ENCODE results near the gene ZNF32.
"Not testable (repeated sequence)": the region's sequence is repeated elsewhere in the genome, so short reads cannot be mapped to it uniquely, and the experiment has no call there.

Gene ZNF32

DNA sequence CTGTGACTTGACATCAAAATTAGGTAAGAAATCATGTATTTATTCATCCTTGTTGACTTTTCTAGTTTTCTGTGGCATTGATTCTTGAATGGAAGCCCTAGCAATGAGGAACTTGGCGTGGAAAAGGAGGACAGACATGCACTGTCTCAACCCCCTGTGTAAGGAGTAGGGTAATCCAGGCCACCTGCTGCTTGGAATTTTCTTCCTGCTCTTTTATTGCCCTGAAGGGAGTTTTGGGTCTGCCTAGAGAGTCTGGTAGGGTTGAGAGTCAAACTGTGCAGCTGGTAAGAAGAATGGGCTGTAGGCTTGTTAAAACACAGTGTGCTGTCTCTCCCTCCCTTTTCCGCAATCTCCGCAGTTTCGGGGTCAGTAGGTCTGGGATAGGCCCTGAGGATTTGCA, 19.7 kb downstream of the ZNF32 start:
- DNase-seq (ENCODE audit: low read depth in 2 of 2): no peak

GRCh38 chr10:43627942-43628341, 20.7 kb downstream of the ZNF32 start:
- DNase-seq (ENCODE audit: low read depth in 2 of 2): no peak

GRCh38 chr10:43623351-43623750, 25.3 kb downstream of the ZNF32 start:
- no peak for DNase-seq (ENCODE audit: low read depth in 2 of 2)

DNA sequence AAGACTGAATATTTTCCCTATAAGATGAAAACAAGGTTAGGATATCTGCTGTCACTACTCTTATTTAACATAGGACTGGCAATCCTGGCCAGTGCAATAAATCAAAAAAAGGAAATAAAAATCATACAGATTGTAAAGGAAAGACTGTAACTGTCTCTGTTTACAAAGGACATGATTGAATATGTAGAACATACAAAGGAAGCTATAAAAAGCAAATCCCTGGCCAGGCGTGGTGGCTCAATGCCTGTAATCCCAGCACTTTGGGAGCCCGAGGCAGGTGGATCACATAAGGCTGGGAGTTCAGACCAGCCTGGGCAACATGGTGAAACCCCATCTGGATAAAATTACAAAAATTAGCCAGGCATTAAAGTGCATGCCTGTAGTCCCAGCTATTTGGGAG, 26.6 kb downstream of the ZNF32 start:
- no peak for DNase-seq (ENCODE audit: low read depth in 2 of 2)

DNA sequence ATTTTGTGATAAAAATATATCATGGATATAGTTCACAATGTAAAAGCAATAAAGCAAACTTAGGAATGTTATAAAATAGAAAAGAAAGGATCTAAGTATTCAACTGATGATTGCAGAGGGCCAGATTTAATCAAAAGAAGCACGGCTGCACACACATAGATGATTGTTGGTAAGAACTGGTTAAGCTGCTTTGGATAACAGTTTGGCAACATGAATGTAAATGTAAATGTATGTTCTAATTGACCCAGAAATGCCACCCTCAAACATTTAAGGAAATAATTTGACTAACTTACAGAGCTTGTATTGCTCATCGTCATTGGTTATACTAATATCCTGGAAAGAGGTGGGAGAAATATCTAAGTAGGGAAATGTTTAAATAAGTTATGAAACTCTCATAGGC, 29.3 kb downstream of the ZNF32 start:
- no peak for DNase-seq (ENCODE audit: low read depth in 2 of 2)

- DNase-seq (ENCODE audit: low read depth in 2 of 2): no peak
These were observed 31.8 kb downstream of the ZNF32 start for GRCh38 chr10:43616697-43617370.

GRCh38 chr10:43610636-43611035, 38.0 kb downstream of the ZNF32 start:
- DNase-seq (ENCODE audit: low read depth in 2 of 2): no peak

GRCh38 chr10:43607199-43607573, 41.5 kb downstream of the ZNF32 start:
- no peak for DNase-seq (ENCODE audit: low read depth in 2 of 2)

DNA sequence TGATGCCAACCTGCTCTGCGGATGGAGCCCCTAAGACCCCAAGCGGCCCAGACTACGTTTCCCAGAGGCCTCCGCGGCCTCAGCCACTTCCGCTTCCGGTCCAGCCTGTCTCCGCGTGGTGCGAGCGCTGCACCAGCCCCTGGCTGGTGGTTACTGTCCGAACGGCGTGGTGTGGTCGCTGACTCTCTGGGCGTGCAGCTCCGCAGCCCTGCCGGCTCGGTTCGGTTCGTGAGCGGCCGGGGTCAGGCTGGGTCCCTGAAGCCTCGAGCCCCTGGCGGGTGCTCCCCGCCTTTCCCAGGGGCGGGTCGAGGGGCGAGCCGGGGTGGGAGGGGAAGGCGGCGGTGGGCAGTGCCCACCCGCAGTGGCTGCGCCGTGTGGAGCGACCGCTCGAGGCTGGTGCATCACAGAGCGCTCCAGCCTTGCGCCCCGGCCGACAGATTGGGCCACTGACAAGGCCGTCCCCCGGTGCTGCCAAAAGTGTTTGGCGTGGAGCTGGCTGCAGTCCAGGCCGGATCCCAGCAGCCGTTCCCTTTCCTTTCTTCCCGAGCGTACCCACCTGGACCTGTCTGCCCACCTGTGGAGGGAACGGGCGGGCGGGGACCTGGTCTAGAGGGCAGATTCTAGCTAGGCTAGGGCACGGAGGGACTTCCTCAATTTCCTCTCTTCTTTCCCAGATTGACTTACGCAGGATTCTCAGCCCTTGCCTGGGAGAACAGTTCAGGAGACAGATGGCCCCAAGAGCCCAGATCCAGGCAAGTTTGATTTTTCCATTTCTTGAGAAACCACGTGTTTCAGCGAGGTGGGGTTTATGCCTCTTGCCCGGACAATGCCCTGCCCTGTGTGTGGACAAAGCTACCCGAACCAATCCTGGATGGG, 42.1 kb downstream of the ZNF32 start, which contains the start of gene ZNF485:
TSS of gene ZNF485 (plus strand) at position 116 of the 876 bp plus-strand sequence. CDS start at position 729, 613 bp downstream.
- DNase-seq (ENCODE audit: low read depth in 2 of 2): peak; percentile 47 to 68

DNA sequence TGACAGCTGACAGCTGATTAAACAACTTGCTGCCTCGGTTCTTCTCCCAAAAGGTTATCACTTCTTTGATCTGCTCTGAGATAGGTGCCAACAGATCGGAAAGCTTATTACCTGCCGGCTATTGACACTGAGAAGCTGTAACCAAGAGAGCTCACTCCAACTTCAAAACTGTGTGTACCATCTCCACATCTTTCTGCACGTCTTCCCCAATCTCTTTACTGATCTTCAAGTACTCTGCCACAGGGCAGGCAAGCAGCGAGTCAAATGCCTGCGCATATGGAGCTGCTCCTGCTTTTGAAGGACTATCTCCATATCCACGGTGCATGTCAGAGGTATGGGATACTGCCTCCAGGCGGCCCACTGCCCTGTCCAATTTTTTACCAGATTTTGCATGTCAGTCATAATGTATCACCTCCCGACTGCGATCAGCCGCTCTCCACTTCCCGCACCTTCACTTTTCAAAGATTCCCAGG, 42.8 kb downstream of the ZNF32 start:
- DNase-seq (ENCODE audit: low read depth in 2 of 2): no peak

GRCh38 chr10:43601576-43601975, 47.1 kb downstream of the ZNF32 start:
- DNase-seq (ENCODE audit: low read depth in 2 of 2): not testable (repeated sequence)

DNA sequence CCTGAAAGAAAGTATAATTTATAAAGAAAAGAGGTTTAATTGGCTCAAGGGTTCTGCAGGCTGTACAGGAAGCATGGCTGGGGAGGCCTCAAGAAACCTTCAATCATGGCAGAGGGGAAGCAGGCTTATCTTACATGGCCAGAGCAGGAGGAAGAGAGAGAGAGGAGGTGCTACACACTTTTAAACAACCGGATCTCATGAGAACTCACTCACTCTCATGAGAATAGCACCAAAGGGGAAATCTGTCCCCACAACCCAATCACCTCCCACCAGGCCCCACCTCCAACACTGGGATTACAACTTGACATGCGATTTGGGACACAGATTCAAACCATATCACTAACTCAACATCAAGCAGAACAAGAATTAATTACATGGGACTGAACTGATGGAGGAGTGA, 49.3 kb downstream of the ZNF32 start:
- no peak for DNase-seq (ENCODE audit: low read depth in 2 of 2)

GRCh38 chr10:43598446-43598845, 50.2 kb downstream of the ZNF32 start:
- DNase-seq (ENCODE audit: low read depth in 2 of 2): no peak

DNA sequence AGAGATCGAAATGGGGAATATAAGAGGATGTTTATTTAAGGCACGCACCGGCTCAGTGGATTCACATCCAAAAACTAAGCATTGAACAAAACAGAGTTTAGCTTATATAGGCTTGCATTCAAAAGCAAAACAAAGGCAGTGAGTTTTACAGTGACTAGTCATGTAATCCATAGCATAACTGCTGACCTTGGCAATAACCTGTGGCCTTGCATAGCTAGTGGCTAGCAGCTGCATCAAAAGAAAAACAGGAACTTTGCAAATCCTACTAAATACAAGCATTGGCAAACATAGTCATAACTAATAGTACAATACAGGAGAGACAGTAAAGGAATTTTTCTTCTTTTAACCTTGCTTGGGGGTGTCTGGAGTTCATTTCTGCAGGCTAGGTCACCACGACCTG, 52.1 kb downstream of the ZNF32 start:
- DNase-seq (ENCODE audit: low read depth in 2 of 2): no peak

DNA sequence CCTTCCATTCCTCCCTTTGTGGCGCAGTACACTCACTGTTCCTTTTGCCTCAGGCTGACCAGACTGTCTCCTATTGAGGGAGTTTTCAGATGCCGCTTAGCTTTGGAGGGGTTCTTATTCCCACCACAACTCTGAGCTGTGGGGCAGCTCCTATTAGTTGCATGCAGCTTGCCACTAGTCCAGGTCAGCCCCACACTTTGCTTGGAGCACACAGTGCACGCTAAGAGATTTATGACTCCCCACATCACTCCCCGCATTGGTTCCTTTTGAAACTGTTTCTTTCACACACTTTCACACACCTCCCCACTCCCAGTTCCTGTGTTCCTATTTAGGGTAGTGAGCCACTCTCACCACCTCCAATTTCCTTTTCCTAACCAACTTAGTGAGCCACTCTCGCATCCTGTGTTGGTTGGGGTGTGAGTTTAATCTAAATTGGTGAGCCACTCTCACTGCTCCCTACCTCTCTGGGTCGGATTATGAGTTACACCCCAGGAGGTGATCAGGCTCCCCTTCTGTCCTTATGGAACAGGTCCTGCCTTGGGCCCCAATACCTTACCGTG, 52.9 kb downstream of the ZNF32 start:
- DNase-seq (ENCODE audit: low read depth in 2 of 2): no peak

- no peak for DNase-seq (ENCODE audit: low read depth in 2 of 2)
These were observed 53.6 kb downstream of the ZNF32 start for GRCh38 chr10:43594944-43595589.
